Bone marrow (tissue), 2 donors: Measurements from ENCODE around the gene RBM19.
A peak's percentile ranks its signal among the peaks of the same experiment; 100 is the strongest.

Experiments used
- DNase-seq, 2 donors: peaks; one replicate each; lab custom pipeline; 2025; lab: John Stamatoyannopoulos, UW

RBM19 gene

DNA sequence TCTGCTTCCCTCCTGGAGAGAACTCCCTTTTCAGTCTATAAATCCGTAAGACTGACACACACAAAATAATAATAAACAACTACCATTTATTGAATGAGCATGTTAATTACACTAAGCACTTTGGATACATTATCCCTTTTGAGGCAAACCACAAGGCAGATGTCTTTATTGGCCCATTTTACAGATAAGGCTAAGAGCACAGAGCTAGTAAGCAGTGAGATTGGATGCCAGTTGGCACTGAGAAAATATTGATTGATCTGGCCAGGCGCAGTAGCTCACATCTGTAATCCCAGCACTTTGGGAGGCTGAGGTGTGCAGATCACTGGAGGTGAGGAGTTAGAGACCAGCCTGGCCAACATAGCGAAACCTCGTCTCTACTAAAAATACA, 21.9 kb upstream of the RBM19 start:
- no peak for DNase-seq

DNA sequence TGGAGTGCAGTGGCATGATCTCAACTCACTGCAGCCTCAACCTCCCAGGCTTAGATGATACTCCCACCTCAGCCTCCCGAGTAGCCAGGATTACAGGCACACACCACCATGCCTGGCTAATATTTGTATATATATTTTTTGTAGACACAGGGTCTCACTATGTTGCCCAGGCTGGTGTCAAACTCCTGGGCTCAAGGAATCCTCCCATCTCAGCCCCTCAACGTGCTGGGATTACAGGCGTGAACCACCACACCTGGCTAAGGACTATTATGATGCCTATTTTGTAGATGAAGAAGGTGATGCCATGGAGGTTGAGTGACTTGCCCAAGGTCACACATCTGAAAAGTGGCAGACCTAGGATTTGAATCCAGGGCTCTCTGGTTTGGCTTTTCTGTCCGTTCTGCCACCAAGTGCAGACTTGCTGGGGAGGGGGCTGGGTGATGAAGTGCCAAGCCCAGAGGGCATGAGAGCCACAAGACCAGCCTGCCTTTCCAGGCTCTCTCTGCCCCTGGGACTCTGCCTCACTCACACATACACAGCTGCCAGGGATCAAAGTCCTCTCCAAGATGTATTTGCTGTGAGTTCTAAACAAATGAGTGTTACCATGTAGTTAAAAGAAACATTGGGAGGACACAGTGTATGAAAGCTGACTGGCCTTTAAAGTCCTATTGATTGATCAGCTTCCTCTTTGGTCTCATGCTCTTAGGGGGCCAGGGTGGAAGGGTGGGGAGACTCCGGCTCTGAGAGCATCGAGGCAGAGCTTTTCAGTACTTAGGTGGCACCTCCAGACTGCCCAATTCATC, 21.3 kb upstream of the RBM19 start:
- DNase-seq = no peak

DNA sequence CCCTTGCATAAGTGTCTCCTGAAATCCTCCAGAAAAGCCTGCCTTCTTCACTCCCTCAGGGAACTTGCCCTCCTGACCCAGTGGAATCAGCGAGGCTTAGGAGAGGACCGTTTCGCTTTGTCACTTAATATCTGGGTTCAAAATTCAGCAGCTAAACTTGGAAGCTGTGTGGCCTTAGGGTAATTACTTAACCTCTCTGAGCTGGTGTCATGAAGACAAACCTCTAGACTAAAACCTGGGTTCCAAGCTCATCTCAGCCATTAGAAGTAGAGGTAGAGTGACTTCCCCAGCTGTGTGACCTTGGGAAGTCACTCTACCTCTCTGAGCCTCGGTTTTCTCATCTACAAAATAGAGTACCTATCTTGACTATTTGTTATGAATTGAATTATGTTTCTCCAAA, 18.3 kb upstream of the RBM19 start:
- DNase-seq = no peak

DNA sequence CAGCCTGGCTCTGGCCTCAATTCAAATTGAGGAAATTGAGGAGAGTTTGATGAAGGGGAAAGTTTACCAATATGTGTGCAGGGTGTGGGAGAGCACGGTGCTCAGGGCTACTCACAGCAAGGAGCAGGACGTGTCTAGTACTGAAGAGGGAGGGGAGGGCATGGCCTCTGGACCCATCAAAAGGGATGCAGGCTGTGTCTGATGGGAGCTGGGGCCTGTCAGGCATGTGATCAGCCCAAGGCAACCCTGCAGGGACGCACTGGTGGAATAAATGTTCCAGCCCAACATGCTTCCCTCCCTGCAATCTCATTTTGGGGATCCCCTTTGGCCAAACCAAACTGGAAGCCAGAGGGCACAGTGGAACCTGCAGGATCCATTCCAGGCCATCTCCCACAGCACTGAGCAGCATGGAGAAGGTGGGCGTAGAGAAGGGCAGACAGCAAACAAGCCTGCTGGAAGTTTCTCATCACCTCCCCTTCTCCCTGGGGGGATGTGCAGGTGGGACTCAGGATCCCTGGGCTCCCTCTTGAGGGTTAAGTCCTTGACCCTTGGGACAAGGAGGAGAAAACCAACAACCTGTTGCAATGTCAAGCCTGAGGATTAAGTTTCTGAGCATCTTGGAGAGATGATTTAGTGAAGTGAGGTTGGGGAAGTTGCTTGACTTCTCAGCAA, 17.8 kb upstream of the RBM19 start:
- DNase-seq = no peak

DNA sequence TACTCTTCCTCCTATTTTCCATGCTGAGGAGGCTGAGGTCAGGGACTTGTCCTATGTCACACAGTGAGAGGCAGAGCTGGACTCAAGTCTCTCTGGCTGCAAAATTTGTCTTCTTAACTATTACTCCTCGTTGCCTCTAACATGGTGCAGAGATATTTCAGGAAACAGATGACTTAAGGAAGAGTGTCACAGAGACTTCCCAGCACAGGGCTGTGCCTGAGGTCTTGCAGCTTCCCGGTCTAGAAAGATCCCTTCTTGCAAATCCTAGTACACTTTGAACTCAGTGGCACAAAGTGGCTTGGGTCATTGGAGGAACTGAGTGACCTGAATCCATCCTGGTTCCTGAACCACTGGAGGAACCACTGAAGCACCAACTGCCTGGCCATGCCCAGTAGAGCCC, 17.1 kb upstream of the RBM19 start:
- no peak for DNase-seq

DNA sequence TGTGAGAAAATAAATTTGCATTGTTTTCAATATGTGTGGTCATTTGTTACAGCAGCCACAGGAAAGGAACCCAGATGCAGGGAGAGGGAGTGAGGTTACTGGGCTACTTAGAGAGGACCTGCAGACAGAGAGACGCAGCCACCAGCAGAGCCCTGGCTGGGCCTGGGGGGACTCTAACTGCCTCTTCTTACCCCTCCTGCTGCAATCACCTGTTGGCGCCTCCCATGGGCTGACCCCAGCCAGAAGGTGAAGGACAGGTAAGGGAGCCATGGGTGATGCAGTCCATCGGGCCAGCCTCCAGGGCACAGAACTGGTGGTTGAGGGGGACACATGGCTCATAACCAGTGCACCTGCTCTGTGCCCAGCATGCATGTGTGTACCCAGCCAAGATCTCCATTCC, 15.8 kb upstream of the RBM19 start:
- no peak for DNase-seq

DNA sequence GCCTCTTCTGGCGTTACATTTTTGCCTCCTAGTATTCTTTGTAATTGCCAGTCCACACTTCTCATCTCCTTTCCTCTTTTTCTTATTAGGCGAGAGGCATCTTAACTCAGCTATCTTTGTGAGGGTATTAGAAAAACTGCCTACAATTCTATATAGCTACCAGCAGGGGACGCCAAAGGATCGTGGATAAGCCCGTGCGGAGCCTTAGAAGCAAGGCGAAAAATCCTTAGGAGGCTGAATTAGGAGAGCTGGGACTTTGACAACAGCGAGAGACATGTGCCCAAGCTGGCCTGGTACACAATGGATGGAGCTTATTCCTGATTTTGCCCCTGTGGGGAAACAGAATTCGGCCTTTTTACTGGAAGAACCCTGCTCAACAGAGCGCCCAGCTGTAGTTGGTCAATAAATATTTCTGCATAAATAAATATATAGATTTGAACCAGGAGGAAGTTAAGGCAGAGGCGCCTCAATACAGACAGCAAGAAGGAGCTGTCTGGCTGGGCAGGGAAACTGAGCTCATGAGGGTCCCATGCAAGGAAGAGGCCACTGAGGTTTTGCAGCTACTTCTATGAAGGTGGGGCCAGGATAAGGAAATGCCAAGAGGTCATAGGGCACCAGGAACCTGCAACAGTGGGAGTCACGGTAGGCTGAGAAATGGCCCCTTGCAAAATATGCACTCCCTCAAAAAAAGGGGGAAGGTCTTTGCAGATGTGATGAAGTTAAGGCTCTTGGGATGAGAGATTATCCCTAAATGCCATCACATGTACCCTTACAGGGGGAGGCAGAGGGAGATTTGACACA, 14.6 kb upstream of the RBM19 start:
- peak; percentile 1 to 26 for DNase-seq

DNA sequence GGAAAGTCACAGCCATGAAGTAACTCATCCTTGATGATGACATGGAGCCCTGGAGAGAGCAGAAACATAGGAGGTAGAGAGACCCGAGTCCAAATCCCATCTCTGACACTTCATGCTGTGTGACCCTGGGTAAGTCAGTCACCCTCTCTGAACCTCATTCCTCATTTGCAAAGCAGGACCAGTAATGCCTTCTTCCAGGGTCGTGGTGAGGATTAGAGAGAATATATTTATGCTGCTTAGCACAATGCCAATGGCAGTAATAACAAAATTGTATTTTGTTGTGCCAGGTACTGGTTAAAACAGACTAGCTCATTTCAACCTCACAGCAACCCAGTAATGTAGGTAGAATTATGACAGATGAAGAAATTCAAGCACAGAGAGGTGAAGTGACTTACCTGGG, 13.9 kb upstream of the RBM19 start:
- no peak for DNase-seq

DNA sequence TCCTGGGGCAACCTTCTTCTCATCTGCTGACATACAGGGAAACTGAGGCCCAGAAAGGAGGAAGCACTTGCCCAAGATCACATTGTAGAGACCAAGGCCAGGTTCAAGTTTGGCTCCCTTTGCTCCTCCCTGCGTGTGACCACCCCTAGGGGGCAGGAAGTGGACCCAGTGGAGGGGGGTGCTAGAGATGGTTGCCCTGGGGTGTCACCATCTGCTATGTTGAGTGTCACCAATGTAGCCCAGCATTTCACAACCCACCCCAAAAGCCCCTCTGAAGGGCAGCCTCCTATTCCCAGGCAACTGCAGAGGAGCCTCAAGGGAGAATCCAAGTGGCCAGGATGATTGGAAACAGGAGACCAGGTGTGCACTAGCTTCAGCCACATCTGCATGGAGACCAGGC, 12.0 kb upstream of the RBM19 start:
- no peak for DNase-seq

DNA sequence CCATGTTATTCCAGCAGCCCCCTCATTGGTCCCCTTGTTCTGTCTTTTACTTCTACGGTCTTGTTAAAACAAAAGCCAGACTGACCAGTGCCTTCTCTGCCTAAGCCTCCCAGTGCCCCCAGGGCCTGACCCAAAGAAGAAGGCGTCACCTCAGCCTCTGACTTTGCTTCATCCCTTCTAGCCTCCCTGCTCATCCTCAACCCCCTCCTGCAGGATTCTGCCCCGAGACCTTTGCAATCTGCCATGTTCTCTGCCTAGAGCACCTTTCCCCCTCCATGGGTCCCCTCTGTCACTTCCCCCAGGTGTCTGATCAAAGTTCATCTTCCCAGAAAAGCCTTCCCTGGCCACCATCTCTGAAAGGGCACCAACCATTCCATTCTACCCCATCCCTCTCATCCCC, 7.9 kb upstream of the RBM19 start:
- DNase-seq = no peak

DNA sequence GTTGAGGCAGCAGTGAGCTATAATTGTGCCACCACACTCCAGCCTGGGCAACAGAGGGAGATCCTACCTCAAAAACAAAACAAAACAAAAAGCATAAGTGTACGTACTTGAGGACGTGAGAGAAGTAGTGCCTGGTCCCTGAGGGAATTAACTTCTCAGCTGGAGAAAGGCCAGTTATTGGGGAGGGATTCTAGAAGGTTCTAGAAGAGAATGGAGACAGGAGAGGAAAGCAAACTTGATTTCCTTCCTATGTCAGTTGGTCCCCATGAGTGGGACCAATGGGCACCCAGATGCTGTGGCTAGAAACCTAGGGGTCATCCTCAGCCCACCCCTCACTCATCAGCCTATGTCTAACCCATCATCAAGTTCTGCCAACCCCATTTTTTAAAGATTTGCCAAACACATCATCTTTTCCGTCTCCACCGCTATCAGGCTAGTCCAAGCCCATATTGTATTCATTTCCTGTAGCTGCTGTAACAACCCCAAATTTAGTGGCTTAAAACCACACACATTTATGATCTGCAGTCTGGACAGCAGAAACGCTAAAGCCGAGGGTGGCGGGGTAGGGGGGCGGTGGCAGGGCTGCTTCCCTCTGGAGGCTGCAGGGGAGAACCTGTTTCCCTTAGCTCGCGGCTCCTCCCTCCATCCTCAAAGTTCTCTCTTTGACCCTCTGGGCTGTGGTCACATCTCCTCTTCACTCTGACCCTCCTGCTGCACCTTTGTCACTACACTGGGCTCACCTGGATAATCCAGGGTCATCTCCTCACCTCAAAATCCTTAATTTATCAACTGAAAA, 7.2 kb upstream of the RBM19 start:
- no peak for DNase-seq

DNA sequence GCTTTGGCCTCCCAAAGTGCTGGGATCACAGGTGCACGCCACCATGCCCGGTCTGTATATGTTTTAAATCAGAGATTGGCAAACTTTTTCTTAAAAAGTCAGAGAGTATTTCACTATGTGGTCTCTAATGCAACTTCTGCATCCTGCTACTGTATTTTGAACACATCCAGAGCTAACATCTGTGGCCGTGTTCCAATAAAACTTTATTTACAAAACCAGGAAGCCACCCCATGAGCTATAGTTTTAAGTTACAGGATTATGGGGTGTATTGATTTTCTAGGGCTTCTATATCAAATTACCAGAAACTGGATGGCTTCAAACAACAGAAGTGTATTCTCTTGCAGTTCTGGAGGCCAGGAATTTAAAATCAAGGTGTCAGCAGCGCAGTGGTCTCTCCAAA, 5.3 kb upstream of the RBM19 start:
- no peak for DNase-seq

DNA sequence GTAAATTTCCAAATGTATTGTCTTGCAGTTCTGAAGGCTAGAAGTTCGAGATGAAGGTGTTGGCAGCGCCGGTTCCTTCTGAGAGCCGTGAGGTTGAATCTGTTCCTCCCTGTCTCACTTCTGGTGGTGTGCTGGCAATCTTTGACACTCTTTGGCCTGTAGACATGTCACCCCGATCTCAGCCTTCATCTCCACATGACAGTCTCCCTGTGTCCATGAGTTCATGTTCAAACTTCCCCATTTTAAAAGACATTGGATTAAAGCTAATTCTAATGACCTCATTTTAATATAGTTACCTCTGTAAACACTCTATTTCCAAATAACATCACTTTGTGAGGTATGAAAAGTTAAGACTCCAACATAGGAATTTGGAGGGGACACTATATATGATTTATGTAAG, 4.1 kb upstream of the RBM19 start:
- DNase-seq = no peak

DNA sequence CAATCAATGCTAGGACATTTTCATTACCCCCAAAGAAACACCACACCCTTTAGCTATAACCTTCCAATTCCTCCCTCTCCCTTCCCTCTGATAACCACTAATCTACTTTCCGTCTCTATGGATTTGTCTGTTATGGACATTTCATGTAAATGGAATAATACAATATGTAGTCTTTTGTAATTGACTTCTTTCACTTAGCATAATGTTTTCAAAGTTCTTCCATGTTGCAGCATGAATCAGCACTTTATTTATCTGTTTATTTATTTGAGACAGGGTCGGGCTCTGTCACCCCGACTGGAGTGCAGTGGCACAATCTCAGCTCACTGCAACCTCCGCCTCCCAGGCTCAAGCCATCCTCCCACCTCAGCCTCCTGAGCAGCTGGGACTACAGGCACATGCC, 1.2 kb upstream of the RBM19 start:
- no peak for DNase-seq

DNA sequence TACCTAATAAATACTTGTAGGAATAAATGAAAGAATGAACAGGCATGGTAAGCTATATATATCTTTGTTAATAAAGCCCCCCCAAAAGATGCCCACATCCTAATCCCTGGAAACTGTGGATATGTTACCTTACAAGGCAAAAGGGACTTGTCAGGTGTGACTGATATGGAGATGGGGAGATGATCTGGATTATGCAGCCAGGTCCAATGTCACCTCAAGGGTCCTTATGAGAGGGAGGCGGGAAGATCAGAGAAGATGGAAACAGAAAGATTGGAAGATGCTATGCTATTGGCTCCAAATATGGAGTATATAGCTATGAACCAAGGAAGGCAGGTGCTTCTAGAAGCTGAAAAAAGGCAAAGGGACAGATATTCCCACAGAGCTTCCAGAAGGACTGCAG, 3.4 kb downstream of the RBM19 start:
- no peak for DNase-seq

DNA sequence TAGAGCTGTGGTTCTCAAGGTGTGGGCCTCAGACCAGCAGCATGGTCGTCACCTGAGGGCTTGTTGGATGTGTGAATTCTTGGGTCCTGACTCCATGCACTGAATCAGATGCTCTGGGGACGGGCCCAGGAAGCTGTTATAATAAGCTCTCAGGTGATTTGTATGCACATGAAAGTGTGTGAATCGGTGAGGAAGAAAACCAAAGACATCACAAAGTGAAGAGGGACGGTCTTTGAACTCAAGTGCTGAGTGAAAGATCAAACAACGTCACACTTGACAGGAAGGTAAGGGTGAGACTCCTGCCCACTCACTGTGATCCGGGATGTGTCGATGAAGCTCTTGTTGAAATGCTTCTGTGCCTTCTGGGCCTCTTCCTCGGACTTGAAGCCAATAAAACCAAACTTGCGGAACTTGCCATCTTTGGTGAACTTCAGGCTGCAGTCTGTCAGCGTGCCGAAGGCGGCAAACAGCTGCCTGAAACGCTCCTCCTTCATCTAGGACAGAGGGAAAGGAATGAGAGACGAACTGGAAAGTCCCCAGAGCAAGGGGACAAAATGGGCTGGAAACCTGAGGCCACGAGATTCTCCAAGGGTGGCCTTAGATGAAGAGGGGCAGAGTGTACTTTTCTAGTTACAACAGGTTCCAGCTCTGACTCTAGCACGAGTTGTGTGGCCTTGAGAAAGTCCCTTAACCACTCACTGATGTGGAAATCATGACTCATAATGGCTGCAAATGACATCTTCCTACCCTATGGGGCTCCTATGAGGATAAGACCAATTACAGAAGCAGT, 4.0 kb downstream of the RBM19 start:
- no peak for DNase-seq

DNA sequence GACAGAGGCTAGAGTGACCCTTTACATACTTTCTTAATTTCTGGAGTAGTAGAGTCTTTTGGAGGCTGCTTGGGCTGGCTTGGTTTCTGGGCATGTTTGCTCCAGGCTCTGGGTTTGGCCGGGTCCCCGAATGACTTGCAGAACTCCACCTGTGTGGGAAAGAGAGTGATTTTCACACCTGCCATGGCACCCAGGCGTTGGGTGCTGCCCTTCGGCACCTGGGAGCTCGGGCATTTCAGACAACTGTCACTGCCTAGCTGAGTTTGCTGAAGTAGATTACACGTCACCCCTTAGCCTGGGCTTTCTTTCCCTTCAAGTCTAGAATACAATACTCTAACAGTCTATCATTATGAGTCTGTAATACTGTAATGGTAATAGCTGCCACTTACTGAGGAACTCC, 6.1 kb downstream of the RBM19 start:
- DNase-seq = no peak

DNA sequence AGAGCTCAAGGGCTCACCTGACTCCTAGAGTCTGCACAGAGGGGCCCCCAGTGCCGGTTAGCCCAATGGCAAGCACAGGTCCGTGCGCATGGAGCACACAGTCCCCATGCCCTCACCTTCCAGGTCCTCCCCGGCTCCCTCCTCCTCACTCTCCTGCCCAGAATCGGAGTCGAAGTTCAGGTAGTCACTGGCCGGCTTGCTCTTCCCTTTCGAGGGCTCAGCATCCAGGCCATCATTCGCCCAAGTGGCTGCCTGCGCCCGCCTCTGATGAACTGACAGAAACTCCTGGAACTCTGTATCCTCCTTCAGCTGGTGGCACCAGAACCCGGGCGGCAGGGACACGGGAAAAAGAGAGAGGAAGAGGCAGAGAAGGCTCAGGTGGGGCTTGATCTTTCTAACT, 7.0 kb downstream of the RBM19 start:
- DNase-seq = no peak

DNA sequence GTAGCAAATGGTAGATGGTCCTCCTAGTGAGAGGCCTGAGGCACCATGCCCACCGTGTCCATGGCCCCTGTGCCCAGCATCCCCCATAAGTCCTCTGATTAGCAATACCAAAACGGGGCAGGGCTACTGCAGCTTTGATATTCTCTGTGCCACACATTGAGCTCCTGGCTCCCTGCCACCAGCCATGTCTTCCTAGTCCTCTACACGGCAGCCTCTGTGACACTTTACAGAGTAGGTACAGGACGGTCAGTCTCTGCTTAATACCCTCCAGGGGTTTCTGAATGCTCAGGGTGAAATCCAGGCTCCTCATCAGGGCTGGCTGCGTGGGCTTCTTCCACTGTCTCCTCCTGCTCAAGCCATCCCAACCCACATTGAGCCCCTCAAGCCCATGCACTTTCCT, 8.0 kb downstream of the RBM19 start:
- DNase-seq = no peak

DNA sequence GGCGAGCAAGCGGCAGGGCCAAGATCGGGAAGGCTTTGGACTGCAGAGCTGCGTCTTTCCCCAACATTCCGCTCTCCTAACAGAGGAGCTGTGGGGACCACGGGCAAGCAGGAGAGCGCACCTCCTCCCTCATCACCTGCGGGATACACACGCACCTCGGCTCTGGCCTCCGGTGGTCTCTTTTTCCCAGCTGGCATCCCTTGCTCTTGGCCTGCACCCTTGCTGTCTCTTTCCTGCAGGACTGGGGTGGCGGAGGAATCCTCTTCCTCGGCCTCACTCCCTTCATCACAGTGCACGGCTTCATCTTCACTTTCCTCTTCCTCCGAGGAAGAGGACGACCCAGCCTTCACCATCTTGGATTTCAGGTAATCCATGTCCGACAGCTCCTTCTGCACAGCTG, 8.5 kb downstream of the RBM19 start:
- no peak for DNase-seq
